Vagina (tissue), 2 donors: ENCODE data around the gene TTLL13.

Experiments used
- CTCF ChIP-seq, 3 experiments: fragments of 450-650 bp in 2 of 3; fragments of 200-600 bp in 1 of 3; sonication (generic) in 1 of 3; IDR thresholded peaks; one replicate each; pipeline ENCODE4 v1.5.1; 2017 to 2019; ENCODE audit warnings: antibody characterized with exemption in 3 of 3, mild to moderate bottlenecking in 2 of 3, moderate library complexity in 2 of 3
- POLR2AphosphoS5 ChIP-seq, 2 donors: sonication (generic); formaldehyde crosslinking; IDR thresholded peaks; one replicate each; pipeline ENCODE4 v1.9.0; 2017; ENCODE audit warnings: antibody characterized with exemption in 2 of 2, mild to moderate bottlenecking in 2 of 2, low read depth in 1 of 2; ENCODE audit not compliant: insufficient read depth in 1 of 2

- TF ChIP-seq CTCF (IDR thresholded peaks at IDR 0.05) (peak in 2 of 3 experiments; percentile 57 to 63), POLR2AphosphoS5 (IDR thresholded peaks at IDR 0.05; ENCODE audit: insufficient read depth in 1 of 2, low read depth in 1 of 2) (peak in 1 of 2 donors; percentile 24)
These were observed 28.0 kb upstream of the TTLL13 start for GRCh38 chr15:90221246-90221900.
